ENCODE measurements around the gene CFAP77. TPM values are rescaled to one million over a fixed set of nuclear protein-coding genes. Genes with fewer than 3 reads are reported as not detected.

The CFAP77 gene
- total RNA-seq, 1 experiment from 2014 or later: not detected

DNA sequence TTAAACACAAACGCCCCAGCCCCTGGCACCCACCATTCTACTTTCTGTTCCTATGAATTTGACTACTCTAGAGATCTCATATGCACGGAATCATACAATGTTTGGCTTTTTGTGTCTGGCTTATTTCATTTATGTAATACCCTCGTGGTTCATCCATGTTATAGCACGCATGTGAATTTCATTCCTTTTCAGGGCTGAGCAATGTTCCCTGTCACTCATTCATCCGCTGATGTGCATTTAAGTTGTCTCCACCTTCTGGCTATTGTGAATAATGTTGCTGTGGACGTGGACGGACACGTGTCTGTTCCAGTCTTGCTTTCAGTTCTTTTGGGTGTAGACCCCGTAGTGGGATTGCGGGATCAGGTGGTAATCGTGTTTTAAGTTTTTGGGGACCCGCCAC is 92.5 kb downstream of the CFAP77 start:
- no peaks in the 10 kb centered on the region for H3K9me3 ChIP-seq (ENCODE audit: low read length)
- H2AFZ ChIP-seq (ENCODE audit: low read length): no peak overlapping the region
- no peak overlapping the region for H3K4me3 ChIP-seq (ENCODE audit: low read length)
- H3K4me1 ChIP-seq (ENCODE audit: low read length): peaks cover 8% of the 10 kb centered on the region
- H3K36me3 ChIP-seq (ENCODE audit: insufficient read depth, low read length): no peaks in the 10 kb centered on the region
- H4K20me1 ChIP-seq (ENCODE audit: insufficient read depth, low read depth, low read length): no peaks in the 10 kb centered on the region; the same call in 1 of the 2 replicates
- no peaks in the 10 kb centered on the region for H3K79me2 ChIP-seq (ENCODE audit: low read length)
- no peak for DNase-seq
- no peak overlapping the region for H3K4me2 ChIP-seq (ENCODE audit: low read depth, low read length, poor library complexity, severe bottlenecking)
- H3K9ac ChIP-seq (ENCODE audit: low read length): no peak overlapping the region
- no peak overlapping the region for H3K27ac ChIP-seq (ENCODE audit: low read length)
- no peaks in the 10 kb centered on the region for H3K9me2 ChIP-seq (replicated peaks; ENCODE audit: insufficient read depth, low read length)
- no peaks in the 10 kb centered on the region for H3K27me3 ChIP-seq (ENCODE audit: low read length)

DNA sequence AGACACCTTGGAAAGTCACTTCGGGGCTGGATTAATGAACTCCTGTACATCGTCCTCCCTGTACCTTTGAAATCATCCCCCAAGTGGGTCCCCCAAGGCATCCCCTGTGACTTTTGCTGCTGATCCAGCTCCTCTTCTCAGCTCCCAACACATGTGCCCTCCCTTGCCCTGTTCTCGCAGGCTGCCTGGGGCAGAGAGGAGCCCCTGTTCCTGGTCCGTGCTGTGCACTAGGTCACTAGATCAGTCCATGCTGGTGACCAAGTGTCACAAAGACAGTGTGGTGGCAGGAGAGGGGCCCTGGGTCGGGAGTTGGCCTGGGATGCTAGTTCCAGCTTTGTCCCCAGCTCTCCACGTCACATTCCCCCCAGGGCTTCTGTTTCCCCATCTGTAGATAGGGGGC is 93.1 kb downstream of the CFAP77 start:
- no peaks in the 10 kb centered on the region for H3K9me2 ChIP-seq (replicated peaks; ENCODE audit: insufficient read depth, low read length)
- H3K27ac ChIP-seq (ENCODE audit: low read length): no peak overlapping the region
- DNase-seq: no peak

DNA sequence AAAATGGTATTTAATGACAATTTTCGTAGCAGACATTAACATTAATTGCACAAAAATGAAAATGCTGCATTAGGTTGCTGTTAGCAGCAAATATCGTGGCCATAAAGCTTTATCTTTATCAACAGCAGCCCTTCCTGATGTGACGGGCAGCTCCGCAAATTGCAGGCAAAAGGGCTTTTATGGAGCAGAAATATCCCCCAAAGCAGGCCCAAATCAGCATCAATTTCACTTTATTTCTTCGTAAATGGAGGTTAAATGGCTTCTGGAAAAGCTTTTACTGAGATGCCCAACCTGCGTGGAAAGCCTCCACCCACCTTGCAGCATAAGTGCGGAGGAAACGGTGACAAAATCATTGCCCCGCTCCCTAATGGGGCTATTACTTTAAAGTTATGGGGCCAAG is 94.5 kb downstream of the CFAP77 start:
- H3K27ac ChIP-seq (ENCODE audit: low read length): no peak overlapping the region
- DNase-seq: no peak
- H3K9ac ChIP-seq (ENCODE audit: low read length): no peak overlapping the region

More for the DNA sequence above, 93.1 kb downstream of the CFAP77 start:
- Histone ChIP-seq H3K9ac (ENCODE audit: low read length) (no peak overlapping the region), H3K79me2 (ENCODE audit: low read length) (no peaks in the 10 kb centered on the region), H3K4me2 (ENCODE audit: low read depth, low read length, poor library complexity, severe bottlenecking) (no peak overlapping the region), H2AFZ (ENCODE audit: low read length) (no peak overlapping the region), H3K4me1 (ENCODE audit: low read length) (peaks cover 3% of the 10 kb centered on the region), H3K36me3 (ENCODE audit: insufficient read depth, low read length) (no peaks in the 10 kb centered on the region), H3K9me3 (ENCODE audit: low read length) (no peaks in the 10 kb centered on the region), H3K4me3 (ENCODE audit: low read length) (no peak overlapping the region), H4K20me1 (ENCODE audit: insufficient read depth, low read depth, low read length) (no peaks in the 10 kb centered on the region; the same call in 1 of the 2 replicates), H3K27me3 (ENCODE audit: low read length) (no peaks in the 10 kb centered on the region)

DNA sequence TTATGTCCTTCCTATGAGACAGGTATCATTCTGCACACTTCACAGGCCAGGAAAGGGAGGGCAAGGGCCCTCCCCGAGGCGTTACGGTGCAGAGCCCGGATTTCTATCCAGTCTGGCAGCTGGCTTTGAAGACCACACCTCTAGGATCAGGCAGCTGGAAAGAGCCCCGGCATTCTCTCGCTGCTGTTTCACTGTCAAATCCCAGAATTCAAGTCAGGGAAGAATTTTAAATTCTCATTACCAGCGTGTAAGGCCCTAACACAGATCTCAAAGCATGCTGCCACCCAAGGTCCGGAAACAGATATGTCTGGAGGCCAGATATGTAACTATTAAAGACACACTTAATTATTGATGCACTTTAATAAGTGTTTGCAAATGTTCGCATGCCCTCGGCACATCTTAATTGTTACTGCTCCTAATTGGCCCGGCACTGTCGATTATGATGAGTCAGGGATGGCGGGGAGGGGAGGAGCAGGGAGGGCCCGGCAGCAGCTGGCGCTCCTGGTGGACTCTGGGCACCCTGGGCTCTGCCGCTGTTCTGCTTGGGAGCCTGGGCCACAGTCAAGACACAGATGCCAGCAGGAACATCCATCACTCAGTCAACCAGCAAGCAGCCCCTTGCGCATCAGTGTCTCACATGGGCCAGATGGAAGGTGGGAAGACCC is 96.1 kb downstream of the CFAP77 start:
- Histone ChIP-seq H3K9me2 (replicated peaks; ENCODE audit: insufficient read depth, low read length) (no peaks in the 10 kb centered on the region), H3K4me3 (ENCODE audit: low read length) (no peak overlapping the region), H2AFZ (ENCODE audit: low read length) (no peak overlapping the region), H3K4me2 (ENCODE audit: low read depth, low read length, poor library complexity, severe bottlenecking) (no peak overlapping the region), H3K36me3 (ENCODE audit: insufficient read depth, low read length) (no peaks in the 10 kb centered on the region), H3K27ac (ENCODE audit: low read length) (no peak overlapping the region), H3K9ac (ENCODE audit: low read length) (no peak overlapping the region), H3K27me3 (ENCODE audit: low read length) (no peaks in the 10 kb centered on the region), H3K4me1 (ENCODE audit: low read length) (no peaks in the 10 kb centered on the region), H4K20me1 (ENCODE audit: insufficient read depth, low read depth, low read length) (no peaks in the 10 kb centered on the region; the same call in 1 of the 2 replicates), H3K9me3 (ENCODE audit: low read length) (no peaks in the 10 kb centered on the region), H3K79me2 (ENCODE audit: low read length) (no peaks in the 10 kb centered on the region)
- DNase-seq: no peak

More for the DNA sequence above, 94.5 kb downstream of the CFAP77 start:
- Histone ChIP-seq H4K20me1 (ENCODE audit: insufficient read depth, low read depth, low read length) (no peaks in the 10 kb centered on the region; the same call in 1 of the 2 replicates), H3K4me2 (ENCODE audit: low read depth, low read length, poor library complexity, severe bottlenecking) (no peak overlapping the region), H3K9me3 (ENCODE audit: low read length) (no peaks in the 10 kb centered on the region), H3K79me2 (ENCODE audit: low read length) (no peaks in the 10 kb centered on the region), H3K36me3 (ENCODE audit: insufficient read depth, low read length) (no peaks in the 10 kb centered on the region), H3K4me3 (ENCODE audit: low read length) (no peak overlapping the region), H3K27me3 (ENCODE audit: low read length) (no peaks in the 10 kb centered on the region), H3K9me2 (replicated peaks; ENCODE audit: insufficient read depth, low read length) (no peaks in the 10 kb centered on the region), H2AFZ (ENCODE audit: low read length) (no peak overlapping the region), H3K4me1 (ENCODE audit: low read length) (no peaks in the 10 kb centered on the region)

DNA sequence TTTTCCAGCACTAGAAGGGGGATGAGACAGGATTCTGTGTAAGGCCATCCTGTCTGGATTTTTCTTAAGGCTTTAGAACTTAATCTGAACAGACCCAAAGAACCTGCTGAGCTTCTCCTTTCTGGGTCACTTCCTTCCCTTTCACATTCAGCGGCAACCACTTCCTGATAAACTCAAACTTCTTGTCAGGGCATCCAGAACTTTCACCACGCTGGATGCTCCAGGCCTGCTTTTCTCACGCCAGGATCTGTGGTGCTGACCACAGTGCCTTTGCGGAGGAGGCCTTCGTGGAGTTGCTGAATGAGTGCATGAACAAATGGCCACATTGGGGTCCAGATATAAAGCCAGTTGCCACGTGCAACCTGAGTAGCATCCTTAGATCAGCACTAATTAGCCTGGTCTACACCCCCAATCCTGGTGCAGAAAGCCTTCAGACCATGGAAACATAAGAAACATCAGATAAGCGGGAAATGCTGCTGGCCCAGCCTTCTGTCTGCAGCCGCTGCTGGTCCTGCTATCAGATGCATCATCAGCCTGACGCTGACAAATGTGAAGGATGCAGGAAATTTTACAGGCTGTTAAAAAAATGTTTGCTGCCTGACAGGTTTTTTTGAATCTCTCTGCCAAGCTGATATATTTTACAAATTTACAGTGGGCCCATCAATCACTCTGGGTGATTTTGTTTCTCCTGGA is 97.1 kb downstream of the CFAP77 start:
- Histone ChIP-seq H3K4me2 (ENCODE audit: low read depth, low read length, poor library complexity, severe bottlenecking) (no peak overlapping the region), H3K79me2 (ENCODE audit: low read length) (no peaks in the 10 kb centered on the region), H3K27me3 (ENCODE audit: low read length) (no peaks in the 10 kb centered on the region), H3K4me1 (ENCODE audit: low read length) (no peaks in the 10 kb centered on the region), H3K9me3 (ENCODE audit: low read length) (no peaks in the 10 kb centered on the region), H3K4me3 (ENCODE audit: low read length) (no peak overlapping the region), H3K9me2 (replicated peaks; ENCODE audit: insufficient read depth, low read length) (no peaks in the 10 kb centered on the region), H2AFZ (ENCODE audit: low read length) (no peak overlapping the region), H3K36me3 (ENCODE audit: insufficient read depth, low read length) (no peaks in the 10 kb centered on the region), H3K27ac (ENCODE audit: low read length) (no peak overlapping the region), H3K9ac (ENCODE audit: low read length) (no peak overlapping the region), H4K20me1 (ENCODE audit: insufficient read depth, low read depth, low read length) (no peaks in the 10 kb centered on the region)
- DNase-seq: no peak

DNA sequence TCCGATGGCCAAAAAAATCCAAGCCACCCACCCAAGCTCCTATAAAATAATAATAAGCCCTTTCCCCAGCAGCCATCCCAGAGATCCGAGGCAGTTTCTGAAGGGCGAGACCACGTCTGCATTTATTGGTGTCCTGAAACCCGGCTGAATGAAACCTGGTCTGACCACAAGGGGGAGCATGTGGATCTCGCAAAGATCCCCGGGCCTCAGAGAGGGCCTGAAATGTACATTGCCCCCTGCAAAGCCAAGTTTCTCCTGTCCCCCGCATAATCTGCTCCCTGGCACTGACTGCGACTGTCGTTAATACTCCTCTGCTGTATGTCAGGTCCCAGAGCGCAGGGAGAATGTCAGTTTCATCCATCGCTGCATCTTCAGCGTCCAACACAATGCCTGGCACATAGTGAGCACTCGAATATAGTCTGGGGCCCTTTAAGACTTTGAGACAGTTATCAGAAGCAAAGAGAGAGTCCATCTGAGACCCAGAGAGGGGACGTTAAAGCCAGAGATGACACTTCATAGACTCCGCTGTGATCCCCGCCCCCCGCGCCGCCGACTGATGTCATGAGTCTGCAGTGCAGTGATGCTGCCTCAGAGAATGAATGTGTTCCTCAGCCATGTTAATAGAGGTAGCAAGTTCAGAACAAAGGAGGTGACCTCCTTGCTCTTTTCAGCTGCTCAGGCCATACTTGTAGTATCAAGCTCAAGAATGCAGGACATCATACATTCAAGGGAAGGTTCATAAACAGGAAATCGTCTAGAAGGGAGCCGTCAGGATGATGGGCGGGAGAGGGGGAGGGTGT is 97.9 kb downstream of the CFAP77 start:
- Histone ChIP-seq H3K79me2 (ENCODE audit: low read length) (no peaks in the 10 kb centered on the region), H3K27me3 (ENCODE audit: low read length) (no peaks in the 10 kb centered on the region), H3K9ac (ENCODE audit: low read length) (no peak overlapping the region), H3K36me3 (ENCODE audit: insufficient read depth, low read length) (no peaks in the 10 kb centered on the region), H3K27ac (ENCODE audit: low read length) (no peak overlapping the region), H3K9me3 (ENCODE audit: low read length) (no peaks in the 10 kb centered on the region), H3K4me3 (ENCODE audit: low read length) (no peak overlapping the region), H4K20me1 (ENCODE audit: insufficient read depth, low read depth, low read length) (no peaks in the 10 kb centered on the region), H3K4me2 (ENCODE audit: low read depth, low read length, poor library complexity, severe bottlenecking) (no peak overlapping the region), H2AFZ (ENCODE audit: low read length) (no peak overlapping the region), H3K9me2 (replicated peaks; ENCODE audit: insufficient read depth, low read length) (no peaks in the 10 kb centered on the region), H3K4me1 (ENCODE audit: low read length) (no peaks in the 10 kb centered on the region)
- DNase-seq: peak; percentile 92

DNA sequence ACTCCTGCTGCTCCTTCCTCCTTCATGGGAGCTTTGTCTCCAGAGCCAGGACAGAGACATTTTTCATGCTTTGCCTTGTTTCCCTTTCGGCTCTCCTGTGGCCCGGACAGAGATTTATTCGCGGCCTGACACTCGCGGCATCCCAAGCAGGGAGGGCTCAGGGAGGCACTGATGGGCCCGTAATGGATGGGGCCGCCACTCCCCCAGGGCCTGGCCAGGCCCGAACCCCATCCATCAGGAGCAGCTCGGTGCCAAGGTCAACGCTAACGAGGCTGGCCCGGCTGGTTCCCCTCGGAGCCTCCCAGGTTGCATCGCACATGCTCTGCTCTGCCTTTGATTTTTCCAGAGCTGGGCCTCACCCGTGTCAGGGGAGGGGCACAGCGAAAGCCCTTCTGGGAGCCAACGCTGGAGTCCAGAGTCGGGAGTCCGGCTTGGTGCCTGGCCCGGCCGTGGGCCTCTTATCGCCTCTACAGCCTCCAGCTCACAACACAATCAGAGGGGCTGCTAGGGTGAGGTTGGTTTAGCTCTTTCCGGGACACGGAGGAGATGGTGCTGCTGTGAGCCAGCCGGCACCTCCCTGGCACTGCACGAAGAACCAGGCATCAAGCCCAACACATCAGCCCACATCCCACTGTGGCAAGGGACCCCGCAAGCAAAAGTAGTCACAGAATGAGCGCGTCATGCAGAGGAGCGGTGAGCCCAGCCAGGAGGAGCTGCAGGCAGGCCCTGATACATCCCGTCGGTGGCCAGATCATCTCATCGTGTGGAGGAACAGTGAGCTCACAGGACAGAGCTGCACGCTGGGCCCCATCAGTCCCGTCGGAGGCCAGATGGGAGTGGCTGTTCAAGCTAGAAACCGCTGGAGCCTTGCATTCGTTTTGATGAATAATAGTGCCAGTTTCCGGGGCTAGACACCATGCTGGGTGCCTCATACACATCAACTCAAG is 100.2 kb downstream of the CFAP77 start:
- Histone ChIP-seq H2AFZ (ENCODE audit: low read length) (no peak overlapping the region), H3K4me2 (ENCODE audit: low read depth, low read length, poor library complexity, severe bottlenecking) (no peak overlapping the region), H3K36me3 (ENCODE audit: insufficient read depth, low read length) (no peaks in the 10 kb centered on the region), H3K9me3 (ENCODE audit: low read length) (no peaks in the 10 kb centered on the region), H3K4me1 (ENCODE audit: low read length) (no peaks in the 10 kb centered on the region), H3K27me3 (ENCODE audit: low read length) (no peaks in the 10 kb centered on the region), H3K9me2 (replicated peaks; ENCODE audit: insufficient read depth, low read length) (no peaks in the 10 kb centered on the region), H3K4me3 (ENCODE audit: low read length) (no peak overlapping the region), H3K79me2 (ENCODE audit: low read length) (no peaks in the 10 kb centered on the region), H4K20me1 (ENCODE audit: insufficient read depth, low read depth, low read length) (no peaks in the 10 kb centered on the region), H3K27ac (ENCODE audit: low read length) (no peak overlapping the region), H3K9ac (ENCODE audit: low read length) (no peak overlapping the region)
- no peak for DNase-seq

Data from Karpas-422 (cell line).